IMR-90 (cell line): Measurements from ENCODE around the gene KCNT1. TPM values are rescaled to one million over a fixed set of nuclear protein-coding genes. Genes with fewer than 3 reads are reported as not detected.

ENCODE experiments used
- ATAC-seq: fragments of 200-7000 bp; cut with Tn5 transposase; 2 replicates; pipeline ENCODE4 v1.9.1; 2020; ENCODE audit warnings: low read depth, mild to moderate bottlenecking, moderate library complexity
- BruUV-seq: library from RNA; stranded (reverse); fragments of 400-500 nt; replicated peaks from 2 replicates; lab custom pipeline; 2021; lab: Mats Ljungman, UMichigan
- CTCF ChIA-PET: fragments of 300-600 bp; formaldehyde crosslinking; extraction: SDS; loops from one replicate; lab custom pipeline; 2021; ENCODE audit warnings: antibody characterized with exemption; lab: Yijun Ruan, JAX
- POLR2A ChIA-PET: fragments of 300-600 bp; sonication (Branson Sonifier 250); formaldehyde crosslinking; loops from one replicate; lab custom pipeline; 2022; ENCODE audit warnings: antibody characterized with exemption; ENCODE audit not compliant: unreplicated experiment; lab: Charles Lee
- DNase-seq: peaks from one replicate; pipeline ENCODE4 v3.0.0; 2013
- H2AFZ ChIP-seq: replicated peaks from 2 replicates; pipeline ENCODE3; 2013; ENCODE audit warnings: low read length, mild to moderate bottlenecking; ENCODE audit not compliant: poor library complexity
- H2AK5ac ChIP-seq: 2 replicates; pipeline ENCODE4 v1.6.1; 2013; ENCODE audit warnings: low read depth, low read length, inconsistent platforms
- H2AK9ac ChIP-seq: replicated peaks from 2 replicates; pipeline ENCODE3; 2013; ENCODE audit warnings: mild to moderate bottlenecking, low read depth, low read length, moderate library complexity; ENCODE audit not compliant: poor library complexity
- H2BK120ac ChIP-seq: 2 replicates; pipeline ENCODE4 v1.6.1; 2013; ENCODE audit warnings: low read depth, low read length, inconsistent platforms
- H2BK15ac ChIP-seq: 3 replicates; pipeline ENCODE4 v1.6.1; 2013; ENCODE audit warnings: low read depth, low read length, inconsistent platforms
- H2BK20ac ChIP-seq: 2 replicates; pipeline ENCODE4 v1.6.1; 2013; ENCODE audit warnings: low read depth, mild to moderate bottlenecking, inconsistent platforms, low read length, moderate library complexity
- H2BK5ac ChIP-seq: 2 replicates; pipeline ENCODE4 v1.6.1; 2013; ENCODE audit warnings: mild to moderate bottlenecking, low read depth, low read length, inconsistent platforms; ENCODE audit not compliant: poor library complexity, severe bottlenecking
- H3K14ac ChIP-seq: replicated peaks from 2 replicates; pipeline ENCODE4 v1.6.1; 2013; ENCODE audit warnings: low read depth, low read length, inconsistent platforms
- H3K18ac ChIP-seq: 2 replicates; pipeline ENCODE4 v1.6.1; 2013; ENCODE audit warnings: low read depth, low read length, control low read depth
- H3K23ac ChIP-seq: 2 replicates; pipeline ENCODE4 v1.6.1; 2013; ENCODE audit warnings: low read depth, low read length, inconsistent platforms
- H3K27ac ChIP-seq: 2 replicates; pipeline ENCODE4 v1.5.1; 2013; ENCODE audit warnings: mild to moderate bottlenecking, control low read depth, low read length; ENCODE audit not compliant: insufficient read depth
- H3K27me3 ChIP-seq: 2 replicates; pipeline ENCODE4 v1.6.1; 2013; ENCODE audit warnings: low read length; ENCODE audit not compliant: control insufficient read depth, insufficient read depth
- H3K36me3 ChIP-seq: 2 replicates; pipeline ENCODE4 v1.6.1; 2013; ENCODE audit warnings: low read length, mixed read lengths; ENCODE audit not compliant: control insufficient read depth, insufficient read depth
- H3K4ac ChIP-seq: 2 replicates; pipeline ENCODE4 v1.6.1; 2013; ENCODE audit warnings: low read depth, low read length, inconsistent platforms
- H3K4me1 ChIP-seq: 2 replicates; pipeline ENCODE4 v1.6.1; 2013; ENCODE audit warnings: low read length, mixed read lengths; ENCODE audit not compliant: control insufficient read depth, insufficient read depth
- H3K4me2 ChIP-seq: 2 replicates; pipeline ENCODE4 v1.6.1; 2013; ENCODE audit warnings: low read depth, mild to moderate bottlenecking, control low read depth, low read length, moderate library complexity
- H3K4me3 ChIP-seq: 2 replicates; pipeline ENCODE4 v1.5.1; 2013; ENCODE audit warnings: low read depth, mild to moderate bottlenecking, control low read depth, low read length, moderate library complexity; ENCODE audit not compliant: insufficient read depth
- H3K56ac ChIP-seq: 2 replicates; pipeline ENCODE4 v1.6.1; 2013; ENCODE audit warnings: low read length, inconsistent platforms; ENCODE audit not compliant: insufficient read depth; ENCODE audit errors: extremely low read depth
- H3K79me1 ChIP-seq, 2 experiments: 2 replicates each; pipeline ENCODE4 v1.6.1; 2013; ENCODE audit warnings: low read length in 2 of 2, inconsistent platforms in 1 of 2, low read depth in 1 of 2
- H3K9ac ChIP-seq: 2 replicates; pipeline ENCODE4 v1.6.1; 2013; ENCODE audit warnings: low read depth, low read length, control low read depth
- H3K9me1 ChIP-seq: 2 replicates; pipeline ENCODE4 v1.6.1; 2013; ENCODE audit warnings: low read length, inconsistent platforms; ENCODE audit not compliant: insufficient read depth
- H3K9me3 ChIP-seq: 2 replicates; pipeline ENCODE4 v1.6.1; 2013; ENCODE audit warnings: low read length; ENCODE audit not compliant: control insufficient read depth, insufficient read depth
- H4K20me1 ChIP-seq: 2 replicates; pipeline ENCODE4 v1.6.1; 2013; ENCODE audit warnings: low read length, inconsistent platforms; ENCODE audit not compliant: insufficient read depth
- H4K5ac ChIP-seq: 2 replicates; pipeline ENCODE4 v1.6.1; 2013; ENCODE audit warnings: mild to moderate bottlenecking, low read depth, low read length, control low read depth
- H4K8ac ChIP-seq, 2 experiments: 2 replicates each; pipeline ENCODE4 v1.6.1; 2013; ENCODE audit warnings: low read depth in 2 of 2, low read length in 2 of 2, control low read depth in 1 of 2, inconsistent platforms in 1 of 2
- H4K91ac ChIP-seq: 2 replicates; pipeline ENCODE4 v1.6.1; 2013; ENCODE audit warnings: low read depth, low read length, inconsistent platforms; ENCODE audit not compliant: insufficient read depth
- RCOR1 ChIP-seq: IDR thresholded peaks from 2 replicates; pipeline ENCODE4 v1.6.1; 2012; ENCODE audit warnings: mild to moderate bottlenecking, low read length, improper control_type of control experiment; ENCODE audit not compliant: insufficient replicate concordance
- WGBS, 2 experiments: methylation state at CpG; one replicate each; pipeline versions ENCODE4 v1.1.5 to v1.1.7; 2013; ENCODE audit warnings: missing lambda C conversion rate in 2 of 2; ENCODE audit not compliant: insufficient read length in 1 of 2; ENCODE audit errors: extremely low coverage in 2 of 2; 5-methylcytosine and 5-hydroxymethylcytosine counted together
- dilution Hi-C: fragments of 300-500 bp; cut with HindIII; formaldehyde crosslinking; loops from one replicate; pipeline ENCODE4 v1.14.3; 2018; ENCODE audit warnings: low sequenced_read_pairs; ENCODE audit not compliant: unreplicated experiment
- in situ Hi-C: fragments of 300-500 bp; cut with MboI; formaldehyde crosslinking; loops from 3 replicates; pipeline ENCODE4 v1.14.3; 2019; ENCODE audit warnings: low sequenced_read_pairs, inconsistent platforms, mixed read lengths
- intact Hi-C: fragments of 100-400 bp; cut with micrococcal nuclease; formaldehyde crosslinking; loops from 2 replicates; pipeline ENCODE4 v1.10.0; 2022
- polyA plus RNA-seq, 3 experiments: library from polyadenylated mRNA; depleted of rRNA; stranded (reverse); fragments of >200 nt; gene quantifications; 2 replicates each; pipeline ENCODE4 v1.2.3, GENCODE V29; 2012; ENCODE audit warnings: low replicate concordance in 1 of 3
- total RNA-seq: library from RNA; depleted of rRNA; stranded (reverse); fragments of >200 nt; gene quantifications from 2 replicates; pipeline ENCODE4 v1.2.3, GENCODE V29; 2012

Gene KCNT1
- total and polyA plus RNA-seq, 2 of the 4 experiments (the other 2 are of a cell fraction): not detected

GRCh38 chr9:135708164-135708563 lies 6.2 kb downstream of the KCNT1 start:
- no TSS peak for BruUV-seq

More at GRCh38 chr9:135708164-135708563, 6.2 kb downstream of the KCNT1 start:
- in situ Hi-C loops (loop anchor here (10.0 kb wide), 1 partner anchor 417 kb away; no protein-coding TSS in a partner anchor), intact Hi-C loops (no loop called here), dilution Hi-C loops (no loop called here)
- H3K23ac ChIP-seq: no peak overlapping the region
- H3K14ac ChIP-seq: no peak overlapping the region
- H3K9me3 ChIP-seq: no peaks in the 10 kb centered on the region
- no peaks in the 10 kb centered on the region for H3K4me1 ChIP-seq
- H2BK5ac ChIP-seq: no peak overlapping the region
- no peaks in the 10 kb centered on the region for H4K20me1 ChIP-seq
- no peak for TF ChIP-seq RCOR1
- H2AK5ac ChIP-seq: no peak overlapping the region
- ATAC-seq: no peak
- no peak overlapping the region for H3K27ac ChIP-seq
- no peaks in the 10 kb centered on the region for H3K79me1 ChIP-seq
- no peak for DNase-seq
- H2AK9ac ChIP-seq: no peak overlapping the region
- H4K5ac ChIP-seq: no peak overlapping the region
- no peak overlapping the region for H4K8ac ChIP-seq
- no peak overlapping the region for H3K4me2 ChIP-seq
- no peak overlapping the region for H2BK20ac ChIP-seq
- no peaks in the 10 kb centered on the region for H3K9me1 ChIP-seq
- H3K9ac ChIP-seq: no peak overlapping the region
- H2BK120ac ChIP-seq: no peak overlapping the region
- no peak overlapping the region for H3K4ac ChIP-seq
- no peak overlapping the region for H2AFZ ChIP-seq
- H3K56ac ChIP-seq: no peak overlapping the region
- WGBS, 2 experiments: no CpG with 5 or more reads among the region's 4 CpGs
- no peak overlapping the region for H3K4me3 ChIP-seq
- peaks cover 15% of the 10 kb centered on the region for H3K27me3 ChIP-seq
- H3K36me3 ChIP-seq: no peaks in the 10 kb centered on the region
- no peak overlapping the region for H2BK15ac ChIP-seq
- CTCF ChIA-PET: no interaction called here
- H3K18ac ChIP-seq: no peak overlapping the region
- POLR2A ChIA-PET: no interaction called here
- H4K91ac ChIP-seq: no peak overlapping the region
